Activated naive CD4-positive, alpha-beta T cell treated with anti-CD3 and anti-CD28 coated beads for 36 hours (primary cell): ENCODE results near the gene DLG4. TPM values are rescaled to one million over a fixed set of nuclear protein-coding genes. Genes with fewer than 3 reads are reported as not detected.

ENCODE experiments used
- CTCF ChIA-PET: fragments of 350-600 bp; sonication (Branson Sonifier 250); formaldehyde crosslinking; loops from one replicate; lab custom pipeline; 2021; ENCODE audit warnings: antibody characterized with exemption; lab: Charles Lee
- DNase-seq: peaks from one replicate; pipeline ENCODE4 v3.0.0-alpha.2; 2020
- H3K27ac Mint-ChIP-seq: one replicate; pipeline ENCODE4 v1.8.0; 2021; ENCODE audit warnings: mild to moderate bottlenecking, mixed read lengths
- H3K27me3 Mint-ChIP-seq: one replicate; pipeline ENCODE4 v1.8.0; 2021; ENCODE audit warnings: low read depth, mixed read lengths
- H3K36me3 Mint-ChIP-seq: one replicate; pipeline ENCODE4 v1.8.0; 2021; ENCODE audit warnings: low read depth, mixed read lengths
- H3K4me1 Mint-ChIP-seq: one replicate; pipeline ENCODE4 v1.8.0; 2021; ENCODE audit warnings: low read depth, mixed read lengths
- H3K4me3 Mint-ChIP-seq: one replicate; pipeline ENCODE4 v1.8.0; 2021; ENCODE audit warnings: mild to moderate bottlenecking, moderate library complexity, mixed read lengths
- H3K9me3 Mint-ChIP-seq: one replicate; pipeline ENCODE4 v1.8.0; 2021; ENCODE audit warnings: mixed read lengths
- intact Hi-C: fragments of 100-400 bp; cut with micrococcal nuclease; formaldehyde crosslinking; loops from one replicate; pipeline ENCODE4 v1.15.1; 2023
- total RNA-seq, 2 experiments: library from RNA; stranded (reverse); gene quantifications; one replicate each; pipeline ENCODE4 v1.2.3, GENCODE V29; 2021

DLG4 gene
- total RNA-seq, 2 experiments from 2014 or later: 13.6 to 13.8 TPM

DNA sequence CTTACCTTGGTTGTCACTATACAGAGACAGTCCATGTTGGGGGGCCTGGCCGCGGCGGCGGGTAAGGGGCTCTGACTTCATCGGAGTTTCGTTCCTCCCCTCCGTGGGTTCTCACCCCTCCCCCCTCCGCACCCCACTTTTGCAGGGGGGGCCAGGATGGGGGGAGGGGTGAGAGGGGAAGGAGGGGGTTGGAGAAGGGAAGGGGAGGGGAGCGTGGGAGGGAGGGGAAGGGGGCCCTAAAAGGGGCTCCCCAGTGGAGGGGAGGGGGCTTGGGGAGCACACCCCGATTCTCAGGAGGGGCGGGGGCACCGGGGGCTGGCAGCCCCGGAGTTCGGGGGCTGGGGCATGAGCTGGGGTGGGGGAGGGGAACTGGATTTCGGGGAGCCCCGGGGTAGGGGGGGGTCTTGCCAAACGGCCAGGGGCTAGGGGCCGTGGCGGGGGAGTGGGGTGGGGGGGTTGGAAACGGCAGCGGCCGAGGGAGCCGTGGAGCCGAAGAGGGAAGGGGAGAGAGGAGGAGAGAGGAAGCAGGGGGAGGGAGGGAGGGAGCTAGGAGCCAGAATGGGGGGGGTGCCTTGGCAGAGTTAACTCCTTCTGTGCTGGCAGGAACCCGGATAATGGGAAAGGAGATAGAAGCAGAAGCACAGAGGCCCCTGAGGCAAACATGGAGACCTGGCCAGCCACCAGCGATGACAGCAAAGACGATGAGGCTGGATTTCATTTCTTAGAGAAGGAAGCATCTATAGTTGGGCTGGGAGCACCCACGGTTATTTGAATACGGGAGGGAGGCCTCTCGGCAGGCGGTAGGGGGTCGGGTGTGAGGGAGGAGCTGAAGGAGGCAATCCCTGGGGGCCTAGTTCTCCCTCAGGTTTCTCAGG, 2.3 kb downstream of the DLG4 start:
- no peaks in the 10 kb centered on the region for H3K27me3 Mint-ChIP-seq
- peak overlapping the region; percentile 85 for H3K27ac Mint-ChIP-seq
- peak overlapping the region; percentile 71 for H3K4me3 Mint-ChIP-seq
- CTCF ChIA-PET: interaction anchor here (1.0 kb wide), 1 partner anchor 172 kb away, joined by 3 read pairs; no protein-coding TSS in a partner anchor
- intact Hi-C loops: loop anchor here (5.0 kb wide), 1 partner anchor 185 kb away; the partner anchor contains the start of gene TMEM256
- peaks cover 8% of the 10 kb centered on the region for H3K36me3 Mint-ChIP-seq
- peaks cover 65% of the 10 kb centered on the region for H3K4me1 Mint-ChIP-seq
- DNase-seq: peak; percentile 48
- no peaks in the 10 kb centered on the region for H3K9me3 Mint-ChIP-seq

DNA sequence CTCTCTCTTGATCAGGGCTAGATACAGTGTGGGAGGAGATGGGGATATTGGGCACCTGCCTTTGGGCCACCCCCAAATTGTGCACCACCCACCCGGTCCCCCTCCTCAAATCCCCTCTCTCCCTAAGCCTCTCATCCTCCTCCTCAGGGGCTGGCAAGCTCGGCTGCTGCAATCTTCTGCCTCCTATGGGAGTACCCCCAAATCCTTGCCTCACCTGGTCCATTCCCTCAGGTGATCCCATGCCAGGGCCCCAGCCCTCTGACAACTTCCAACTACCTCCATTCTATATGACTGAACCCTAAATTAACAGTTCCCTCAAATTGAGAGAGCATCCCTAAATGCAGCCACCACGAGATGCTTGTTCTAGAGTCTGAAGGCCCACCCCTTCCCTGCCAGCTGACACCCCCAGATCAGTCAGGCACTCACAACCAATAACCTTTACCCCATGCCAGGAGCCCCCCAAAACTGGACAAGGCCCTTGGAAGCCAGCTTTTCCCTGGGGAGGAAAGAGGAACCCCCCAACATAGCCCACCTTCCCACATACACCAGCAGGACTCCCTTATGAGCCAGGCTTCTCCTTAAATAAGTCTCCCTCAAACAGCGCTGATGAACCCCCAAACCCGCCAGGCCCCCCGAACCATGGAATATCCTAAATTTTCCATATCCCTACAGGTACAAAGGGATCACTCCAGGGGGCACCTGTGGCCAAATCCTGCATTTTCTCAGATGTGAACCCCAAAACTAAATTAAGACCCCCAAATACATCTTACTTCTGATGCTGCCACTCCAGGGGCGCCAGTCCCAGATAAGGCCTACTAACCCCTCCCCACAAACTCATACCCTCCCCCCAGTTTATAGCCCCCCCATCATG, 3.2 kb downstream of the DLG4 start:
- H3K27me3 Mint-ChIP-seq: no peaks in the 10 kb centered on the region
- peaks cover 5% of the 10 kb centered on the region for H3K36me3 Mint-ChIP-seq
- H3K9me3 Mint-ChIP-seq: no peaks in the 10 kb centered on the region
- peak overlapping the region; percentile 37 for H3K4me3 Mint-ChIP-seq
- no peak for DNase-seq
- H3K4me1 Mint-ChIP-seq: peaks cover 64% of the 10 kb centered on the region
- intact Hi-C loops: loop anchor here (5.0 kb wide), 1 partner anchor 186 kb away; the partner anchor contains the start of gene TMEM256
- CTCF ChIA-PET: interaction anchor here (0.8 to 1.2 kb wide), 2 partner anchors 39 to 170 kb away, joined by 3 to 4 read pairs; no protein-coding TSS in a partner anchor
- peak overlapping the region; percentile 18 for H3K27ac Mint-ChIP-seq

DNA sequence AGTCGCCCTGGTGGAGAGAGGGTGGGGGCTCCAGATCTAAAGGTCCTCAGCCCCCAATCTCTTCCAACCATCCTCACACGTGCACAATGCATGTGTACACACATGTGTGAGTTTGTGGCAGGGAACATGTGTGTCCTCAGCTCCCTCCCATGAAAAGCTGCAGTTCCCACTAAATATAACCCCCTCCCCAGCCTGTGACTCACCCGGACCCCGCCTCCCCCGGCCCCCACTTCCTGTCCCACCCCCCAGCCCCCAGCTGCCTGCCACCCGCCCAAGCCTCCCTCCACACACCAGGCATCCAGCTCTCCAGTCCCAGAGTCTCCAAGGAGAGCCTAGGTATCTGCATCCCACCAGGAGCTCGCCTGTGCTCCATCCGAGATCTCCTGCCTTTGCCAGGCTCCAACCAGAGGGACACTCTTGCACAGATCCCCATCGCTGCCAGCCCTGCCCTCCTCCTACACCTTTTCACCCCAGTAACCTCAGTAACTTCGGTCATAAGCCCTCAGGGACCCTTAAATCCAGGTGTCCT, 3.9 kb downstream of the DLG4 start:
- CTCF ChIA-PET: interaction anchor here (0.8 to 1.2 kb wide), 3 partner anchors 39 to 170 kb away, joined by 3 to 4 read pairs (median 4); no protein-coding TSS in a partner anchor
- Mint-ChIP-seq H3K36me3 (peaks cover 1% of the 10 kb centered on the region), H3K27me3 (no peaks in the 10 kb centered on the region), H3K4me3 (peak overlapping the region; percentile 88), H3K27ac (no peak overlapping the region), H3K9me3 (no peaks in the 10 kb centered on the region), H3K4me1 (peaks cover 57% of the 10 kb centered on the region)
- peak; percentile 23 for DNase-seq
- intact Hi-C loops: loop anchor here (1.0 to 5.0 kb wide), 4 partner anchors 24 to 187 kb away; partner anchors contain the start of genes EIF5A, PHF23 and TMEM256

GRCh38 chr17:7215136-7215638, 4.4 kb downstream of the DLG4 start:
- CTCF ChIA-PET: interaction anchor here (0.8 to 1.2 kb wide), 2 partner anchors 38 to 41 kb away, joined by 3 to 4 read pairs; no protein-coding TSS in a partner anchor
- Mint-ChIP-seq H3K9me3 (no peaks in the 10 kb centered on the region), H3K27me3 (no peaks in the 10 kb centered on the region), H3K4me1 (peaks cover 52% of the 10 kb centered on the region), H3K27ac (peak overlapping the region; percentile 47), H3K4me3 (peak overlapping the region; percentile 88), H3K36me3 (peaks cover 1% of the 10 kb centered on the region)
- intact Hi-C loops: loop anchor here (1.0 to 5.0 kb wide), 4 partner anchors 24 to 187 kb away; partner anchors contain the start of genes EIF5A, PHF23 and TMEM256
- DNase-seq: no peak

DNA sequence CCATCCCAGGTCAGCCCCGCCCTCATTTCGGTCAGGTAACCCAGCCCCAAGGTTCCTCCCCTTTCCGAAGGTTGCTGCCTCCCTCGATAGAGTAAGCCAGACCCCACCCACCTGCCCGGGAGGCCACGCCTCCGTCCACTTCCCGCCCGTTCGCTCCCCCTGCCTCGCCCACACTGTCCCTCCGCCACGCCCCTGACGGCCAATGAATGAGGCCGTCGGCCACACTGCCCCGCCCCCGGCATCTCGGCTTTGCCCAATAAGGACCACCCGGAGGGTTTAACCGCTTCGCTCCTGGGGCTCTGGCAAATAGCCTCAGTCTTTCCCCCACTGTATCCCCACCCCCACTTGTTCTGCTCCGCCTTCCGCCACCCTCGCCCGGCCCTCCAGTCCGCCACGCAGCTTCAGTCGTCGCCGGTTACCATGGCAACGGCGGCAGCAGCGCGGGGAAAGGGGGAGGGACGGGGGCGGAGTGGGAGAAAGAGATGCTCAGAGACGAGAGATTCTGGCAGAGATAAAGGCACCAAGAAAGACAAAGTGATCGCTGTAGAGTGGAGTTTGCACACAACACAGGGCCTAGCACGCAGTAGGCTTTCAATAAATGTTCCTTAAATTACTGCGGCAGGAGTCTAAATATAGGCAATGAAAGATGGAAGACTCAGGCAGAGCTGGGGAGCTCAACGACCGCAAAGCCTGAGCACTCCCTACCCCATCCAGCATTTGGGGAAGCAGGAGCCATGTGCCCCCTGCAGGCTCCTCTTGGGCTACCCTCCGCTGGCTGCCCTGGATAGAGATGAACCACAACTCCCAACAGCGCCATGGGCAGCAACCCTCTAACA, 5.1 kb downstream of the DLG4 start:
- peak; percentile 100 for DNase-seq
- Mint-ChIP-seq H3K9me3 (no peaks in the 10 kb centered on the region), H3K27me3 (no peaks in the 10 kb centered on the region), H3K4me1 (peaks cover 52% of the 10 kb centered on the region), H3K27ac (peak overlapping the region; percentile 92), H3K4me3 (peak overlapping the region; percentile 88), H3K36me3 (no peaks in the 10 kb centered on the region)
- CTCF ChIA-PET: interaction anchor here (0.6 to 1.2 kb wide), 4 partner anchors 41 to 286 kb away, joined by 3 to 5 read pairs (median 4); no protein-coding TSS in a partner anchor
- intact Hi-C loops: loop anchor here (1.0 to 5.0 kb wide), 8 partner anchors 9 to 188 kb away; partner anchors contain the start of genes DVL2, EIF5A, ELP5 and NEURL4

DNA sequence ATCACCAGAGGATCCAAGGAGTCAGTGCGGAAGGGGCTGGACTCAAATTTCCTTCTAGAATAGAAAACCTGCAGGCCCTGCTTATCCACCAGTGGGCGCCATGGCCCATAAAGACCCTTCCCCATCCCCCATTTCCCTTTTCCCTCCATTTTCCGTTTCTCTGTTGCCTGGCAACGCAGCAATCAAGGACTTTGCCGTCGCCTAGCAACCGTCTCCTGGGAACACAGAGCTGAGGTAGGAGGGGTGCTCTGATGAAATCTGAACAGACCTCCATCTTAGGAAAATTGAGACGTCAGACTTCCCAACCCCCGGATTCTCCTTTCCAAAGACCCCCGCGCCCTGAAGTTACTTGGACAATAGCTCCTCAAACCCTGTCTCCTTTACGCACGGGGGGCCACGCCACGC, 5.7 kb downstream of the DLG4 start:
- intact Hi-C loops: loop anchor here (1.0 to 2.0 kb wide), 6 partner anchors 9 to 167 kb away; partner anchors contain the start of genes DVL2, EIF5A, ELP5 and NEURL4
- Mint-ChIP-seq H3K4me1 (peaks cover 45% of the 10 kb centered on the region), H3K9me3 (no peaks in the 10 kb centered on the region), H3K4me3 (peak overlapping the region; percentile 88), H3K27me3 (no peaks in the 10 kb centered on the region), H3K36me3 (no peaks in the 10 kb centered on the region), H3K27ac (peak overlapping the region; percentile 92)
- DNase-seq: peak; percentile 80
- CTCF ChIA-PET: interaction anchor here (0.6 to 0.9 kb wide), 4 partner anchors 72 to 323 kb away, joined by 3 to 5 read pairs (median 4); no protein-coding TSS in a partner anchor

GRCh38 chr17:7211491-7212273, 8.0 kb downstream of the DLG4 start:
- CTCF ChIA-PET: no interaction called here
- intact Hi-C loops: no loop called here
- Mint-ChIP-seq H3K9me3 (no peaks in the 10 kb centered on the region), H3K4me3 (no peak overlapping the region), H3K27ac (no peak overlapping the region), H3K27me3 (no peaks in the 10 kb centered on the region), H3K36me3 (no peaks in the 10 kb centered on the region), H3K4me1 (peaks cover 30% of the 10 kb centered on the region)
- no peak for DNase-seq

DNA sequence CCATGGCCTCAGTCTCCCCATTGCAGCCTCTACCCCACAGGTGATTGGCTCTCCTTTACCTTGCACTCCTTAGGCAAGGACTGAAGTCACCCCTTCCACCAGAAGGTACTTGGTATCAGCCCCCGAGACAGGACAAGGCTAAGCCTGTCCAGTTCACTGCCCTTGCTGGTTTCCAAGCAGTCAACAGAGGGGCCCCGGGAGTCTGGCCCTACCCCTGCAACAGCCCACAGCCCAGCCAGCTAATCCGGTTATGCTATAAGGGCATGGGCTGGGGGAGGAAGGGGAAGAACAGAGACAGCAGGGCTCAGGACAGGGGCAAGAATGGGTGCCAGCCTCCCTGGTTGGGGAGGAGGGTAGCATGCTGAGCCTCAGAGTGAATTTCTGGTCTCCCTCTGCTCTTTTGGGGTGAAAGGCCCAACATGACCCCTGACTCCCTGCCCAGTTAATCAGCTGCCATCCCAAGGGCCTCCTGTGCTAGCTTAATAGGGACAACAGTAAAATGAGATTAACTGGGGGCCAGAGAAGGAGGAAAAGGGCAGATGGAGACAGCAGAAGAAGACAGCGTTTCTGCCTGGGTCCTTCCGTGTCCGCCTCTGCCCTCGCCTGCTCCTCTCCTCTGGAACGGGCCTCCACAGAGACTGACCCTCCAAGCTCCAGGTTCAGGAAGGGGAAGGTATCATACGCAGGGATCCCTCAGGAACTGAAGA, 10.7 kb downstream of the DLG4 start:
- CTCF ChIA-PET: no interaction called here
- no peaks in the 10 kb centered on the region for H3K9me3 Mint-ChIP-seq
- no peaks in the 10 kb centered on the region for H3K36me3 Mint-ChIP-seq
- H3K4me1 Mint-ChIP-seq: peaks cover 32% of the 10 kb centered on the region
- intact Hi-C loops: no loop called here
- no peak overlapping the region for H3K4me3 Mint-ChIP-seq
- no peak overlapping the region for H3K27ac Mint-ChIP-seq
- no peak for DNase-seq
- no peaks in the 10 kb centered on the region for H3K27me3 Mint-ChIP-seq

DNA sequence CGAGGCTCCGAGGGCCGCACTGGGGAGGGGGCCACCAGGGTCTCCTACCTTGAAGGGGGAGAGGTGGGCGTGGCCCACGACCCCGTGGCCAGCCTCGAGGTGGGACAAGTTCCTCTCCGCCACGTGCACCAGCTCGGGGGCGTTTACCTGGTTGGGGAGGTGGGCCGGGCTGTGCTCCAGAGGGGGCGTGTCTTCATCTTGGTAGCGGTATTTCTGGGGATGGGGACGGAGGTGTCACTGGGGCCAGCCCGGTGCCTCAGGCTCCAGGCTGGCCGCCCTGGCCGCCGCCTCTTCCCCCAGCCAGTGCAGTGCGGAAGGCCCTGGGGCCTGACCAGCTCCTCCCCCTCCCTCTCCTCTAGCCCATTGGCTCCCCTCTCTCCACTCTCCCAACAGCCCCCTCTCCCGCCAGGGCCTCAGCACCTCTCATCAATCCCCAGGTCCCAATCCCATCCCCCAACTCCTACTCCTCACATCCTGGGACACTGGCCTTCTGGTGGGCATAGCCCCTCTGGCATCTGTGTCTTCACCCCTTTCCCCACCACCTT, 11.5 kb downstream of the DLG4 start:
- Mint-ChIP-seq H3K36me3 (no peaks in the 10 kb centered on the region), H3K27me3 (no peaks in the 10 kb centered on the region), H3K27ac (no peak overlapping the region), H3K9me3 (no peaks in the 10 kb centered on the region), H3K4me1 (peaks cover 31% of the 10 kb centered on the region), H3K4me3 (no peak overlapping the region)
- intact Hi-C loops: no loop called here
- CTCF ChIA-PET: no interaction called here
- DNase-seq: no peak
